HFFc6 (cell line): ENCODE data around the gene CTNNA2. TPM values are rescaled to one million over a fixed set of nuclear protein-coding genes. Genes with fewer than 3 reads are reported as not detected.

Experiments used
- DNase-seq: peaks from one replicate; pipeline ENCODE4 v3.0.0-alpha.2; 2018
- H3K27ac Mint-ChIP-seq: 2 replicates; pipeline ENCODE4 v1.8.0; 2020; ENCODE audit warnings: mild to moderate bottlenecking, mixed read lengths
- H3K27me3 Mint-ChIP-seq: 2 replicates; pipeline ENCODE4 v1.8.0; 2021; ENCODE audit warnings: mild to moderate bottlenecking, moderate library complexity, mixed read lengths; ENCODE audit not compliant: insufficient read depth
- H3K36me3 Mint-ChIP-seq: 2 replicates; pipeline ENCODE4 v1.8.0; 2021; ENCODE audit warnings: low read depth, mixed read lengths
- H3K4me1 Mint-ChIP-seq: 2 replicates; pipeline ENCODE4 v1.8.0; 2020; ENCODE audit warnings: low read depth, mixed read lengths
- H3K4me3 Mint-ChIP-seq: 2 replicates; pipeline ENCODE4 v1.8.0; 2020; ENCODE audit warnings: mild to moderate bottlenecking, moderate library complexity, mixed read lengths
- H3K9me3 Mint-ChIP-seq: 2 replicates; pipeline ENCODE4 v1.8.0; 2020; ENCODE audit warnings: mild to moderate bottlenecking, mixed read lengths
- total RNA-seq, 6 experiments: library from RNA; stranded (reverse); fragmentation: NEBNext Ultra II Directional; extraction: Animal tissue kit (Norgen Biotek cat#: 25700); gene quantifications; 2 replicates in 1 of 6; 3 replicates in 5 of 6; pipeline ENCODE4 v1.2.3, GENCODE V29; 2021
- TF ChIP-seq, protein P1 (sequence below): fragments of 200-600 bp; sonication (generic); IDR thresholded peaks from 2 replicates; pipeline ENCODE4 v1.5.0; 2021; ENCODE audit warnings: antibody characterized with exemption, mild to moderate bottlenecking

The CTNNA2 gene
- total RNA-seq, 6 experiments from 2014 or later: not detected

DNA sequence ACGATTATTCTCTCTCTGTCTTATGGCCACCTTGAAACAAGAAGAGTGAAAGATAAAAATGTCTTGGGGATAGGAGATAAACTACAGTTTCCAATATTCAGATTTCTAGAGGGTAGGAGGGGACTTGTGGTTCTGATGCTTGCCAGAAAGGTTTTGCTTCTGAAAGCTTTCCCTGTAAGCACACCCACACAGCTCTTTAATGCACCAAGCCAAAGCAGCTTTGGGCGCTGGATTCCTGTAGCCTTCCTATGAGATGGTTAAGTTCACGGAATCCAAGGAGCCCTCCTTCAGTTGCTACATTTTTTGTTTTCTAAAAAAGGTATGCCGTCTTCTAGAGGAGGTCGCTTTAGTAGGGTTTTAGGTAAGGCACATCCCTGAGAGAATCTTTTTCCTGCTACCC is 786.8 kb downstream of the CTNNA2 start:
- H3K27me3 Mint-ChIP-seq: peaks cover 11% of the 10 kb centered on the region

GRCh38 chr2:80300346-80300745 is 787.5 kb downstream of the CTNNA2 start:
- Mint-ChIP-seq H3K4me1 (no peaks in the 10 kb centered on the region), H3K27ac (no peak overlapping the region), H3K4me3 (no peak overlapping the region), H3K9me3 (no peaks in the 10 kb centered on the region), H3K27me3 (peaks cover 15% of the 10 kb centered on the region), H3K36me3 (no peaks in the 10 kb centered on the region)
- no peak for DNase-seq
- TF ChIP-seq, protein P1, sequence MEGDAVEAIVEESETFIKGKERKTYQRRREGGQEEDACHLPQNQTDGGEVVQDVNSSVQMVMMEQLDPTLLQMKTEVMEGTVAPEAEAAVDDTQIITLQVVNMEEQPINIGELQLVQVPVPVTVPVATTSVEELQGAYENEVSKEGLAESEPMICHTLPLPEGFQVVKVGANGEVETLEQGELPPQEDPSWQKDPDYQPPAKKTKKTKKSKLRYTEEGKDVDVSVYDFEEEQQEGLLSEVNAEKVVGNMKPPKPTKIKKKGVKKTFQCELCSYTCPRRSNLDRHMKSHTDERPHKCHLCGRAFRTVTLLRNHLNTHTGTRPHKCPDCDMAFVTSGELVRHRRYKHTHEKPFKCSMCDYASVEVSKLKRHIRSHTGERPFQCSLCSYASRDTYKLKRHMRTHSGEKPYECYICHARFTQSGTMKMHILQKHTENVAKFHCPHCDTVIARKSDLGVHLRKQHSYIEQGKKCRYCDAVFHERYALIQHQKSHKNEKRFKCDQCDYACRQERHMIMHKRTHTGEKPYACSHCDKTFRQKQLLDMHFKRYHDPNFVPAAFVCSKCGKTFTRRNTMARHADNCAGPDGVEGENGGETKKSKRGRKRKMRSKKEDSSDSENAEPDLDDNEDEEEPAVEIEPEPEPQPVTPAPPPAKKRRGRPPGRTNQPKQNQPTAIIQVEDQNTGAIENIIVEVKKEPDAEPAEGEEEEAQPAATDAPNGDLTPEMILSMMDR: no peak

More for the DNA sequence above, 786.8 kb downstream of the CTNNA2 start:
- no peak overlapping the region for H3K4me3 Mint-ChIP-seq
- DNase-seq: no peak
- H3K4me1 Mint-ChIP-seq: no peaks in the 10 kb centered on the region
- H3K36me3 Mint-ChIP-seq: no peaks in the 10 kb centered on the region
- H3K27ac Mint-ChIP-seq: no peak overlapping the region
- no peaks in the 10 kb centered on the region for H3K9me3 Mint-ChIP-seq
- TF ChIP-seq, protein P1: no peak

DNA sequence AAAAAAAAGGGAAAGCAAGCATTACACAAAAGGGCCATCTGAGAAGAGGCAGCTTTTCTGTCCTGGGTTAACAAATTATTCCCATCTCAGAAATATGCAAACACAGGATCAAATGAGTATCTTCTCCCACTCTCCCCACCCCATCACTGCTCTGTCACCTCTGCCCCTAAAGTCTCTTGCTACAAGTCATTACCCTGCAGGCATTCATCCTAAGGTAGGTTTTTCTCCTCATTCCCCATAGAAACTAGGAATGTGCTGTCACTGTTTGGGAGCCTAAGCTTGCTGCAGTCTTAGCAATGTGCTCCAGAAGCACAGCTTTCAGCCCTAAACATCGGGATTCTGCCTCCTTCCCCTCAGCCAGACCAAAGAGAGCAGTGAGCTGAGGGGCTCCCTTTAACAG is 788.1 kb downstream of the CTNNA2 start:
- Mint-ChIP-seq H3K4me3 (no peak overlapping the region), H3K36me3 (no peaks in the 10 kb centered on the region), H3K27ac (no peak overlapping the region), H3K4me1 (no peaks in the 10 kb centered on the region), H3K27me3 (peaks cover 15% of the 10 kb centered on the region), H3K9me3 (no peaks in the 10 kb centered on the region)
- TF ChIP-seq, protein P1: no peak
- DNase-seq: no peak

GRCh38 chr2:80302001-80302313 is 789.1 kb downstream of the CTNNA2 start:
- TF ChIP-seq, protein P1: no peak
- H3K27me3 Mint-ChIP-seq: peaks cover 16% of the 10 kb centered on the region
- H3K27ac Mint-ChIP-seq: no peak overlapping the region
- H3K4me3 Mint-ChIP-seq: no peak overlapping the region
- H3K36me3 Mint-ChIP-seq: no peaks in the 10 kb centered on the region
- H3K4me1 Mint-ChIP-seq: no peaks in the 10 kb centered on the region
- H3K9me3 Mint-ChIP-seq: no peaks in the 10 kb centered on the region
- no peak for DNase-seq

GRCh38 chr2:80302314-80303005 is 789.6 kb downstream of the CTNNA2 start:
- DNase-seq: no peak
- Mint-ChIP-seq H3K4me1 (no peaks in the 10 kb centered on the region), H3K36me3 (no peaks in the 10 kb centered on the region), H3K27me3 (peaks cover 16% of the 10 kb centered on the region), H3K9me3 (no peaks in the 10 kb centered on the region), H3K4me3 (no peak overlapping the region), H3K27ac (no peak overlapping the region)
- TF ChIP-seq, protein P1: no peak
